NCI-H1436 (cell line): ENCODE data around the gene SLC4A1.

ENCODE experiments used
- DNase-seq: peaks from one replicate; lab custom pipeline; 2025; lab: John Stamatoyannopoulos, UW

The SLC4A1 gene

DNA sequence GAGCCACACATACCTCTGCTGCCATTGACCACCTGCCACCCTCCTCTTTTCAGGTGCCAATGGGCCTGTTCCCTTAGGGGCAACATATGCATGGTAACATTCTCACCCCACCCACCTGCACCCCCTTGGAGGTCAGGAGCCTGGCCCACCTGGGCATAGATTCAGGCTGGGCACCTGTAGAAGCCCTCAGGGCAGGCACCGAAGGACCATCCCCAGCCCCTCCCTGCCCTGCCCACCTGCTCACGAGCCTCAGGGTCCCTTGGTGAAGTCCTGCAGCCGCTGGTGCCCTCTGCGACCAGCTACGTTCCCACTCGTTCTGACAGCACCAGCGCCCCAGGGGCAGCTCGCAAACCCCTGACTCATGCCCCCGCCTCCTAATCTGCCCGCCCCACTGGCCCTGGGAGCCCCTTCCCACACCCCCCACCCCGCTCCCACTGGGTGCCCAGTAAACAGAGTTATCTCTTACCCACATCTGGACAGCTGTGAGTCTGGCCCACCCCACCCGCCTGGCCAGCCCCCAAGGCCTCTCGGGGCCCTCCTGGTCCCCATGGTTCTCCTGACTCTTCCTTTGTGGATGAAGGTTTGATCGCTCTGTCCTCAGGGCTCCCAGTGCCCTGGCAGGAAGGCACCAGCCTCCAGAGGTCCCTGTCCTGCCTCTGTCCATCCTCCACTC lies at the start of gene SLC4A1:
Gene SLC4A1, minus strand, starts transcription at position 318 of the 673 bp plus-strand sequence. CDS start 5,269 bp downstream, outside the sequence.
- DNase-seq: no peak

DNA sequence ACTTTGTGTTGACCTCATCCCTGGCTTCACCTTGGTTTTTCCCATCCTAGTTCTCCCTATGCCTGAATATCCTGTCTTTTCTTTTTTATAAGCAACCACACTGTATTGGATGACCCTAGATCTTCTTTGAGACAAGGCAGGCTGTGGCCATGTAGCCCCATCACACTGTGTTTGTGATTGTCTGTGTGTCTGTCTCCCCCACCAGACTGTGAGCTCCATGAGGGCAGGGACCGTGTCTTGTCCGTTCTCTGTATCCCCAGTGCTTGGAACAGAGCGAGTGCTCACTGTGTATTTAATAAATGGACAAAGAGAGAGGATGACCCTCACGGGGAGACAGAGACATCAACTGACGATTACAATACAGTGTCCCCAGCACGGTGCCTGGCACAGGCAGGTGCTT lies 49.6 kb upstream of the SLC4A1 start:
- no peak for DNase-seq

DNA sequence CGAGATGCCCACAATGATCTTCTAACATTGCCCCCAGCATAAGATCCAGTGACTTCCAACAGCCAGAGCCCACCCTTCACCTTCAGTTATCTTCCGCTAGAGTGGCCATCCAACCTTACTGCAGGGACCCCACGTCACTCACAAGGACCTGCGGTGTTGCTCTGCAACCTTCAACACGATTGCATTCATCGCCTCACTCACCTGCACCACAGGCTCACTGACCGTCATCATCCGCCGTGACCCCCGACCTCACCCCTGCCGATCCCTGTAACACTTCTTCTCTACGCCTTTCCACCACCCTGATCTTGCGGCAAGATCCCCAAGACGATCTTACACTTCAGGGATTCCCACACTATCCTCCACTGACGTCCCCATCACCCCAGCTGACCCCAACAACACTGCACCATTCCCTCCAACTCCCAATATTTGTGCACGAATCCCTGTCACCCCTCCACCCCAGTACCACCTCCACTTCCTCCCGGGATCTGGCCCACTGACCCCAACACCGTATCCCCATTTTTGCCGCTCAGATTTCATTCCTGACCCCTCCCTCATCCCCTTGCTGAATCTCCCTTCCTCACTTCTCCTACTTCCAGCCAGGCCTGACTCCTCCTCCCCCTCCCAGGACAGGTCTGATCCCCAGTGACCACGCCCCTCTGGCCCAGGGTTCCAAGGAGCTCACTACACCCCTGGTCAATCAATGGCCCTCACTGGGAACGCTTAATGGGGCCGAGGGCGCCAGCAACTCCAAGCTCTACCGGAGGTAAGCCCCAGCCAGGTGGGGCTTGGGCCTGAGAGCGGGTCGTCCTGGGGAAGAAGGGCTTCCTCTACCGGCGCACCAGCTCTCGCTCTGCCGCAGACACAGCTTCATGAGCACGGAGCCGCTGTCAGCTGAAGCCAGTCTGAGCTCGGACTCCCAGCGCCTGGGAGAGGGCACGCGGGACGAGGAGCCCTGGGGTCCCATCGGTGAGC lies 48.1 kb upstream of the SLC4A1 start:
- DNase-seq: no peak

DNA sequence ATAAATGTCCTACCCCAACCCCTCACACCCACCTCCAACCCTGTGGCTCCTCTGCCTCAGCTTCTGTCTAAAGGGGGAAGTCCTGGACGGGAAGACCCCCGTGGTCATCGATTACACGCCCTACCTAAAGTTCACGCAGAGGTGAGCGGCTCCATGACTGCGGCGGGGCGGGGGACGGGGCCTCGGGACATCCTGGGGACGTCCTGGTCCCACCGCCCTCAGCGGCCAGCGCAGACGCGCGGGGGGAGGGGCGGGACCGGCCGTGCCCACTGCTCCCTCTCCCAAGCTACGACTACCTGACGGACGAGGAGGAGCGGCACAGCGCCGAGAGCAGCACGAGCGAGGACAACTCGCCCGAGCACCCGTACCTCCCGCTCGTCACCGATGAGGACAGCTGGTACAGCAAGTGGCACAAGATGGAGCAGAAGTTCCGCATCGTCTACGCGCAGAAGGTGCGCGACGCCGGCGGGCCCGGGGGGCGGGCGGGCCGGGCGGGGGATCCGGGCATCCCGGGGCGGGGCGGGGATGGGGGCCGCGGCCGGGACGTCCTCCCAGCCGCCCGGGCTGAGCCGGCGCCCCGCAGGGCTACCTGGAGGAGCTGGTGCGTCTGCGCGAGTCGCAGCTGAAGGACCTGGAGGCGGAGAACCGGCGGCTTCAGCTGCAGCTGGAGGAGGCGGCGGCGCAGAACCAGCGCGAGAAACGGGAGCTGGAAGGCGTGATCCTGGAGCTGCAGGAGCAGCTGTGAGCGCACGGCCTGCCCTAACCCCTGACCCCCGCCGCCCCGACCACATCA lies 47.1 kb upstream of the SLC4A1 start:
- DNase-seq: no peak

DNA sequence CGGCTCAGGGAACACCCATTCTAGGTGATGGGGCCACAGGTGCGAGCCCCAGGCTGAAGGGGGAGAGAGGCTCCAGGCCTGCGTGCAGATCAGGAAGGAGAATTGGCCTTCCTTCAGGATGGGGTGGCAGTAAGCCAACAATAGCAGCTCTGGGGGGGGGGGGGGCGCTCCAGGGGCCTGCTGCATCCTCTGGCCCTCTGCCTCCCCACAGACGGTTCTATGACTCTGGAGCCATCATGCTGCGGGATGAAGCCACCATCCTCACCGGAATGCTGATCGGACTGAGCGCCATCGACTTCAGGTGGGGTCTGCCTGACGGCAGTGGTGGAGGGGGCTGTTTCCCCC lies 46.6 kb upstream of the SLC4A1 start:
- DNase-seq: no peak

DNA sequence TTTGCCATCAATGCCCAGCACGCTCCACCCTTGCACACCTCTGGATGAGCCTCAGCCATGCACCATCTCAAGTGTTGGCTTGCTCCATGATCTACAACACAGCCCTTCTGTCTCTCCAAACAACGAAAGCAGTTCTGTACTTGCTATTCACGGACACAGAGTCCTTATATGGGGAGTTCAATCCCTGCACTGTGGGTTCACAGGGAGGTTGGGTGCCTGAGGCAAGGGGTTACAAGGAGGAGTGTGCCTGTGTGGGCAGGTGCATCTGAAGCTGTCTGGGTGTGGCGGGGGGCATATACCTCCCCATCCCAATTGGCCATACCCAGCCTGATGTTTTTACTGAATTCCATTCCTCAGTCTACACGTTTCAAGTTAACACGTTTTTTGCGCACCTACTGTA lies 46.1 kb upstream of the SLC4A1 start:
- DNase-seq: no peak

DNA sequence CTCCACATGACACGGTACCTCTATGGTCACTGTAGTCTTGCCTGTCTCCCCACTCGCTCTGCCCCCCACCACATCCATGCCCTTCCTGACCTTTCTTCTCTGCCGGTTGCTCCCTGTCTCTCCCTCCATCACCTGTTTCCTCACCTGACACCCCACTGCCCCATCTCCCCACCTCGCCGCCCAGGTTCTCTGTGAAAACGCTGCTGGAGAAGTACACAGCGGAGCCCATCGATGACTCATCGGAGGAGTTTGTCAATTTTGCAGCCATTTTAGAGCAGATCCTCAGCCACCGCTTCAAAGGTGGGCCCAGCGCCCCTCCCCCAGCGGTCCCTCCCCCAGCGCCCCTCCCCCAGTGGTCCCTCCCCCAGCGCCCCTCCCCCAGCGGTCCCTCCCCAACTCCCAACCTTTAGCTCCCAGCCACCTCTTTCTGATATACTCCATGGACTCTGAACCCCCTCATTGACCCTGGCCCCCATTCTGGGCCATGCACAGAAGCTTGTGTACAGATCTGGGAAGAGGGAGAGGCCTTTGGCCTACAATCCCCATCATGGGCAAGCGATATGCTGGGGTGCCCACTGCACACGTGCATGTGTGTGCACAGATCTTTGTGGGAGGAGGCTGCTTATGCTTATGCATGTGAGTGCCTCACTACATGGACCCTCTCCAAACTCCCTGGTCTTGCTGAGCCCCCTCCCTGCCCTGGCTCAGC lies 44.6 kb upstream of the SLC4A1 start:
- DNase-seq: no peak

- DNase-seq: no peak
Measured at GRCh38 chr17:44311562-44312181, 43.7 kb upstream of the SLC4A1 start.

DNA sequence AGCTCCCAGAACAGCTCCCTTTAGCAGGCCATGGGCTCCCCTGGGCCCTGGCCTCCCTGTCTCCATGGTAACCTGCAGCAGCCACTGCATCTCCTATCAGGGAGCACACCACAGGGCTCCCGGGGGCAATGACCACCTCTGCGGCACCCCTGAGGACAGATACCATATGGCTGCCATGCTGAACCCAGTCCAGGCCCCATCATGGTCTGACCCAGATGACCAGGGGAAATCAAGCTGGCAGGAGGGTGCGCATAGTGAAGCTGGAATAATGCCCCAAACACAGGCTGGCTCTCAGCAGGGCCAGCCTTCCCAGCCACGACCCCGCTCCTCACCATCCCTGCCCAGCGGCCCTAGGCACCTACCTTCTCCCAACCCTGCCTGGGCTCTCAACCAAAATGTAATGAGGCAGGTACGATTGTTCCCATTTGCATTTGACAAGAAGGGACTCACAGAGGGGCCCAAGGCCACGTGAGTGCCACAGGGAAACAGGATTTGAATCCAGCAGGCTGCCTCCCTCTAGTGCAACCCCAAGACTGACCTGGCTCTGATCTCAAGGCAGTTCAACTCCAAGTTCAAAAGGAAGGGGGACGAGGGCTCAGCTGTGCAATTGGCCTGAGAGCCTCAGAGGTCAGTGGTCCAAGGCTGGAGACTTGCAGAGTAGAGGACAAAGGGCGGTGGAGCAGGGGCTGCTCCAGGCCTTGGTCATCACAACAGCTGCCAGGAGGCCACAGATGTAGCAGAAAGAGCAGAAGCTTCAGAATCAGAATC lies 42.9 kb upstream of the SLC4A1 start:
- no peak for DNase-seq

- DNase-seq: no peak
Measured at GRCh38 chr17:44310188-44310587, 42.3 kb upstream of the SLC4A1 start.

- no peak for DNase-seq
Measured at GRCh38 chr17:44309472-44309871, 41.5 kb upstream of the SLC4A1 start.

DNA sequence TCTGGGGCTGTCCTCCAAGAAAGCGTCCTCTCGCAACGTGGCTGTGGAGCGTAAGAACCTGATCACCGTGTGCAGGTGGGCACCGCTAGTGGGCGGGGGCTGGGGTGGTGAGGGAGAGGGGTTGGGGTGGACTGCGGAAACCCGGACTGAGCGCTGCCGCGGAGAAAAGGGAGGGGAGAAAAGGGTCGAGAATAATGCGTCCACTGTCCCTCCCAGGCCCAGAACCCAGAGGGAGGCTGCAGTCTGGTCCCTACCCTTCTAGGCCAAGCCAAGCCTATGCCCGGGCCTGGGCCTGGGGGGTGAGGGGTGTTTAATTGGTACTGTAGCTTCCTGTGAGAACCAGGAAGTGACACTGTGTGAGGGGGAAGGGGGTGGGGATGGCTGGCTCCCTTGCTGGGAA lies 40.9 kb upstream of the SLC4A1 start:
- peak; percentile 43 for DNase-seq

DNA sequence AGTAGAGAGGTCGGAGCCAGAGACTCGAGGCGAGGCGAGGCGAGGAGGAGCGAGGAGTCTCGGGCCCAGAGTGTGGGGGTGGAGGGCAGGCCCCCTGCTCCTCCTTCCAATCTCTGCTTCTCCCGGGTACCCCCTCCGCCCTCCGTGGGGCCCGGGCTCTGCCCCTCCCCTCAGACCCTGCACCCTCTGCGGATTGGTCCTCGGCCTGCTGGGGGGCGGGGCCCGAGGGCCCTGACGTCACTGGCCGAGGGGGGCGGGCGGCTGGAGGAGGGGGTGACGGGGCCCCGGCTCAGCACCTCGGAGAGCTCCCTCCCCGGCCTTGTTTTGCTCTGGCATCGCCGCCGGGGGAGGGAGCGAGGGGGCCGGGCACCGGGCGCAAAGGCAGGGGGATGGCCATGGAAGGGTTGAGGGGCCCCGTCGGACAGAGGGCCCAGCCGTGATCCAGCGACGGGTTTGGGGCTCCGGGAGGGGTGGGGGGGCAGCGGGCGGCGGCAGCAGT lies 40.4 kb upstream of the SLC4A1 start, which contains the start of gene RUNDC3A:
Gene RUNDC3A, plus strand, starts transcription at position 282 of the 499 bp plus-strand sequence. CDS start 232 bp downstream, outside the sequence.
- peak; percentile 95 for DNase-seq

- DNase-seq: peak; percentile 66
Measured at GRCh38 chr17:44307387-44308186, 39.7 kb upstream of the SLC4A1 start.

DNA sequence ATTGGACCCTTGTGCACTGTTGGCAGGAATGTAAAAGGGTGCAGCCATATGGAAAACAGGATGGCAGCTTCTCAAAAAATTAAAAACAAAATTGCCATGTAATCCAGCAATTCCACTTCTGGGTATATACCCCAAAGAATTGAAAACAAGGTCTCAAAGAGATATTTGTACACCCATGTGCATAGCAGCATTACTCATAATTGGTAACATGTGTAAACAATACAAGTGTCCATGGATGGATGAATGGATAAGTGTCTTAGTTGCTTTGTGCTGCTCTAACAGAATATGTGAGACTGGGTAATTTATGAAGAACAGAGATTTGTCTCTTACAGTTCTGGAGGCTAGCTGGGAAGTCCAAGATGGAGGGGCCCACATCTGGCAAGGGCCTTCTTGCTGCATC lies 36.7 kb upstream of the SLC4A1 start:
- no peak for DNase-seq

DNA sequence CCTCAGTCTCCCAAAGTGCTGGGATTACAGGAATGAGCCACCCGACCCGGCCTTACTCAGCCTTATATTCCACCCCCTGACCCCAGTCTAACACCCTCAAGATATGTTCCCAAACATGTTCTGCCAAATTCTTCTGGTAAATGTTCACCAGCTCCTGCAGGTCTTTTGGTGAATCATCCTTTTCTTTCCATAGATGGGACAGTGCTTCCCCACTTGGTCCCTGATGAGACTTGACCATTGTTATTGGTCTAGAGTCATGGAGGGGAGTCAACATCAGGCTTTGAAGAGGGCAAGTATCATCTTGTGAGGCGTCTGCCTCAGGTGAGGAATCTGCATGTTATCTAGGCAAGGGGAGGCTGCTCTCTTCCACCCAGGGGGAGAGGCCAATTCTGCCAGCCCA lies 30.0 kb upstream of the SLC4A1 start:
- no peak for DNase-seq

DNA sequence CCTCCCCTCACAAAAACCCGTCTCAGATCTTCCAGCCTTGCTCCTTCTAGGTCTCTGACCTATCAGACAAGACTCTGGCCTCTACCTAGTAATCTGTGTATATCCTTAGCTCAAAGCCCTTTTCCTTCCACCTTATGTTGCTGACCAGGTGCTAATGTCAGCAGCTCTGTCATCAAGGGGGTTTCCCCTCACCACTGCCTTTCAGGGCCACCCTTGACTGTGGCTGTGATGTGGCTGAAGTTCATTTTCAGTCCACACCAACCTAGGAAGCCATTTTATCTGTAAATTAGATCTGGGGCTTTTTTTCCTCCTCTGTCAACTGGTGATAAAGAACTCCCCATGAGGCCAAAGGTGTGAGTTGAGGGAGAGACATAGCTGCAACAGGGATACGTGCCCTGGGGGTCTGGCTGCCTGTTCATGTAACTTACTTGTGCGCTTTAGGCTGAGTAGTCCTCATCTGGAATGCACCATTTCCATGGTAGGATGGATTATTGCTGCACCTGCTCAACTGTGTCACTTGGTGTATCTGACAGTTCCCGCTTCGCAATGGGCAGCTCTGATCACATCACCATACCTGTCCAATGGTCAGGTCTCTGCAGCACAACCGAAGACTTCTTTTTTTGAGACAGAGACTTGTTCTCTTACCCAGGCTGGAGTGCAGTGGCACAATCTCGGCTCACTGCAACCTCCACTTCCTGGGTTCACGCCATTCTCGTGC lies 25.7 kb upstream of the SLC4A1 start:
- DNase-seq: no peak

GRCh38 chr17:44287651-44288050 lies 19.7 kb upstream of the SLC4A1 start:
- no peak for DNase-seq

DNA sequence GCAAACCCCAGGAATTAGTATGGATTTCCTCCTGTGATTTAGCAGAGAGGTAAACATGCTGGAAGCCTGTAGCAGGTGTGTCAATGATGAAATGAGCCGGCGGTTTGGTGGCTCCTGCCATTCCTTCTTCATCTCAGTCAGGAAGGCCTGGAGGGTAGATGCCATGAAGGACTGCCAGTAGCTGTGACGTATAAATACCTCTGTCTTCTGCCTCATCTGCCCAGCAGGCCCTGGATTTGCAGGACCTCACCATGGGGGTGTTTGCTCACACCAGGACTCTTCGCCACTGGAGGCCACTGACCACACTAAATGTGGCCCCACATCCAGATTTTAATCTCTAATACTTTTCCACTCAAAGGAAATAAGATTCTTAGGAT lies 16.1 kb upstream of the SLC4A1 start:
- DNase-seq: no peak
